GM21515 (cell line): ENCODE measurements around the gene CCL1.
"Not testable (repeated sequence)": the region's sequence is repeated elsewhere in the genome, so short reads cannot be mapped to it uniquely, and the experiment has no call there.

Source experiments
- ATAC-seq: cut with Tn5 transposase; IDR thresholded peaks from one replicate; pipeline ENCODE4 v1.9.1; 2021; ENCODE audit not compliant: unreplicated experiment

Gene CCL1

GRCh38 chr17:34361478-34362061, 1.5 kb downstream of the CCL1 start:
- peak; percentile 72 for ATAC-seq

- ATAC-seq = no peak
Measured at GRCh38 chr17:34360601-34361270, 2.3 kb downstream of the CCL1 start.

GRCh38 chr17:34358631-34359030, 4.4 kb downstream of the CCL1 start:
- no peak for ATAC-seq

DNA sequence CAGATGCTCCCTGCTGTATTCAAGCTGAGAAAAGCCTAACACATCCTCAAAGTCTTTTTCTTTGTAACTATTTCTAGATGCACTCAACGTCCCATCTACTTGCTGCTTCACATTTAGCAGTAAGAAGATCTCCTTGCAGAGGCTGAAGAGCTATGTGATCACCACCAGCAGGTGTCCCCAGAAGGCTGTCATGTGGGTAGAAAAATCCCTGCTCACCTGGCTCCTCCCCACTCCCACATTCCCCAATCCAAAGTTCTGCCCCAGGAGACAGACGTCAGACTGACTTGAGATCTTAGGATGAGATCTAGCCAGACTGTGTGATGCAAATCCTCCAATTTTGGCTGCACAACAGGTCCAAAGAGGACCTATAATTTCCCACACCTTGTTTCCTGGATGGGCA, 5.6 kb downstream of the CCL1 start:
- ATAC-seq = no peak

GRCh38 chr17:34356194-34356593, 6.8 kb downstream of the CCL1 start, which contains the start of gene CCL13:
TSS of gene CCL13 (plus strand) at chr17:34356480. CDS start at chr17:34356527, 47 bp downstream.
- ATAC-seq = no peak

DNA sequence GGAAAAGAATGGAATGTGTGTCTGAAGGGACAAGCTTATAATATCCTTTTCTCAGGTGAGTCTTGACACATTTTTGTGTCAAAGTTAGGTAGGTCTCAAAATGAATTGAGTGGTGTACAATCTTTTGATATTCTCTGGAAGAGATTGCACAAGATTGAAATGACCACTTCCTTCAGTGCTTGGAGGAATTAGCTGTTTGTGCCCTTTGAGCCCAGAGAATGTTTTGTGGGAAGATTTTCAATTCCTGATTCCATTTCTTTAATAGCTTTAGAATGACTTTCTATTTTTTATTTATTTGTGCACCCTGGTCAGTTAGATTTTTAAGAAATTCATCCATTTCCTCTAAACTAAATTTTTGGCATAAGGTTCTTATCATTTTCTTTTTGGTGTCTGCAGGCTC, 8.4 kb downstream of the CCL1 start:
- no peak for ATAC-seq

DNA sequence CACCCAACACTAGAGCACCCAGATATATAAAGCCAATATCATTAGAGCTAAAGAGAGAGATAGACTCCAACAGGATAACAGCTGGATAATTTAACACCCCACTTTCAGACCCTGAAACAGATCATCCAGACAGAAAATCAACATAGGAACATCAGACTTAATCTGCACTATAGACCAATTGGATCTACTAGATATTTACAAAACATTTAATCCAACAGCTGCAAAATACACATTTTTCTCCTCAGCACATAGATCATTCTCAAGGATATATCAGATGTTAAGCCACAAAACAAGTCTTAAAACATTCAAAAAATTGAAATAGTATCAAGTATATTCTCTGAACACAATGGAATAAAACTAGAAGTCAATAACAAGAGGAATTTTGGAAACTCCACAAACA, 10.8 kb downstream of the CCL1 start:
- no peak for ATAC-seq

GRCh38 chr17:34351096-34351495, 11.9 kb downstream of the CCL1 start:
- ATAC-seq = no peak

GRCh38 chr17:34349751-34350150, 13.3 kb downstream of the CCL1 start:
- ATAC-seq = no peak

- ATAC-seq = no peak
Measured at GRCh38 chr17:34347063-34347462, 16.0 kb downstream of the CCL1 start.

DNA sequence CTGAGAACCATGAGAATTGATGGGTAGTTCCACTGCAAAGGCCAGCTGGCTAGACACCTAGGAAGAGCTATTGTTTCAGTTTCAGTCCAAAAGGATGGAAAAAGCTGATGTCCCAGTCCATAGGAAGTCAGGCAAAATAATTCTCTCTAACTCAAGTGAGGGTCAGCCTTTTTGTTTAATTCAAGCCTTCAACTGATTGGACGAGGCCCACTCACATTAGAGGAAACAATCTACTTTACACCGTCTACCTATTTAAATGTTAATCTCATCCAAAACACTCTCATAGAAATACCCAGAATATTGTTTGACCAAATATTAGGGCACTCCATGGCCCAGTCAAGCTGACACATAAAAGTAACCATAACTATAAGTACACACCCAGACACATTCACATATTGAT, 21.1 kb downstream of the CCL1 start:
- no peak for ATAC-seq

DNA sequence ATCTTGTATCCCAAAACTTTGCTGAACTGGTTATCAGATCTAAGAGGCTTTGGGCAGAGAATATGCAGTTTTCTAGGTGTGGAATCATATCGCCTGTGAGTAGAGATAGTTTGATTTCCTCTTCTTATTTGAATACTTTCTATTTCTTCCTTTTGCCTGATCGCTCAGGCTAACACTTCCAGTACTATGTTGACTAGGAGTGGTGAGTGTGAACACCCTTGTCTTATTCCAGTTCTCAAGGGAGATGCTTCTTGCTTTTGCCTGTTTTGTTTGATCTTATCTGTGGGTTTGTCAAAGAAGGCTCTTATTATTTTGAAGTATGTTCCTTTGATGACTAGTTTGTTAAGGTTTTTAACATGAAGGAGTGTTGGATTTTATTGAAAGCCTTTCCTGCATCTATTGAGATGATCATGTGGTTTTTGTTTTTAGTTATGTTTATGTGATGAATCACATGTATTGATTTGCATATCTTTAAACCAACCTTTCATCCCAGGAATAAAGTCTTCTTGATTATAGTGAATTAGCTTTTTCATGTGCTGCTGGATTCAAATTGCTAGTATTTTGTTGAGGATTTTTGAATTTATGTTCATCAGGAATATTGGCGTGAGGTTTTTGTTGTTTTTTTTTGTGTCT, 23.8 kb downstream of the CCL1 start:
- no peak for ATAC-seq

DNA sequence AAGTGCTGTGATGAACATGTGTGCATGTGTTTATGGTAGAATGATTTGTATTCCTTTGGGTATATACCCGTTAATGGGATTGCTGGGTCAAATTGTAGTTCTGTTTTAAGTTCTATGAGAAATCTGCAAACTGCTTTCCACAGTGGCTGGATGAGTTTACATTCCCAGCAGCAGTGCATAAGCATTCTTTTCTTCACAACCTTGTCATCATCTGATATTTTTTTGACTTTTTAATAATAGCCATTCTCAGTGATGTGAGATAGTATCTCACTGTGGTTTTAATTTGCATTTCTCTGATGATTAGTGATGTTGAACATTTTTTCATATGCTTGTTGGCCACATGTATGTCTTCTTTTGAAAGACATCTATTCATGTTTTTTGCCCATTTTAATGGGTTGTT, 25.3 kb downstream of the CCL1 start:
- no peak for ATAC-seq

DNA sequence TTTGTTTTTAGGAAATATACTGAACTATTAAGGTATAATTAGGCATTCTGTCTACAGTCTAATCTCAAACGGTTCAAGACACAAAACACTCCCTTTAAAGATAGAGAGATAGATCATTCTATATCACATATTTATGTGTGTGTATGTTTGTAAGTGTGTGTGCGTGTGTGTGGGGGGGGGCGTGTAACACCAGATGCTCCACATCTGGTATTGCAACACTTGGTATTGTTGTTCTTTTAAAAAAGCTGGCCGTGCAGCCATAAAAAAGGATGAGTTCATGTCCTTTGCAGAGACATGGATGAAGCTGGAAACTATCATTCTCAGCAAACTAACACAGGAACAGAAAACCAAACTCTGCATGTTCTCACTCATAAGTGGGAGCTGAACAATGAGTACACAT, 35.5 kb downstream of the CCL1 start:
- ATAC-seq = not testable (repeated sequence)

- no peak for ATAC-seq
Measured at GRCh38 chr17:34321964-34322363, 41.1 kb downstream of the CCL1 start.

- ATAC-seq = no peak
Measured at GRCh38 chr17:34319039-34319483, 44.0 kb downstream of the CCL1 start, which contains the start of gene CCL8. TSS of gene CCL8 (plus strand) at chr17:34319435. CDS start at chr17:34319502, 67 bp downstream.

GRCh38 chr17:34318474-34318873, 44.6 kb downstream of the CCL1 start:
- ATAC-seq = no peak

DNA sequence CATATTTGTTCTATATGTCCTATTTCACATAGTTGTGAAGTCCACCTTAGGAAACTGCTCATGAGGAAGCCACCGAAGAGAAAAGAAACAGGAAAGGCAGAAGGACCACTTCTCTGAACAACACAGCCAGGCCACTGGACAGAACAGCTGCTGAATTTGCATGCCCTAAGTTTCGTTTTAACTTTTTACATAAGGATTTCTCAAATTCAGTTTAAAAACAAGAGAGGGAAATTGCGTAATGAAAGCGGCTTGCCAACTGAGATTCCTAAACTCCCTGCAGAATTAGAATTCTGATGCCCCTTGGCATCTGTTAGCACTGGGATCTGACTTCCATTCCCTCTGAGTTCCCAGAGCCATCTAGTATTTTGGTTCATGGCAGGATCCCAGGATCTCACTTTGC, 48.8 kb downstream of the CCL1 start:
- no peak for ATAC-seq

GRCh38 chr17:34313164-34313563, 49.9 kb downstream of the CCL1 start:
- ATAC-seq = no peak

- no peak for ATAC-seq
Measured at GRCh38 chr17:34312080-34312479, 51.0 kb downstream of the CCL1 start.

DNA sequence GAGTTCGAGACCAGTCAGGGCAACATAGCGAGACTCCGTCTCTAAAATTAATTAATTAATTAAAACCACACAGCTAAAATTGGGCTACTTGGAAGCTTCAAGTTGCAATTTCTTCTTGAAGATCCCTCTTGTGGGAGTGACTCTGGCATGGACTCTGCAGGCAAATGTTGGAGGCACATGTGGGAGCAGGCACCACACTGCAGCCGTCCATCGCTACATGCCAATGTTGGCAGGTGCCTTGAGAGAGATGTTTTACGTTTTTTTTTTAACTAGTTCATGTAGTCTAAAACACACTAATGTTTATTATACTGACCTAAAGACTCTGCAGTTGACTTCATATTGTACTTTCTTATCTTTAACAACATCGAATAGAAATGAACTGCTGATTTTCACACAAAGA, 51.7 kb downstream of the CCL1 start:
- no peak for ATAC-seq
